Left renal pelvis (tissue), 4 donors: Measurements from ENCODE around the gene OMG. TPM values are rescaled to one million over a fixed set of nuclear protein-coding genes. Genes with fewer than 3 reads are reported as not detected.
"Not testable (repeated sequence)": the region's sequence is repeated elsewhere in the genome, so short reads cannot be mapped to it uniquely, and the experiment has no call there.

Source experiments
- DNase-seq, 4 donors: peaks; one replicate each; pipeline ENCODE4 v3.0.0-alpha.2; 2013; ENCODE audit warnings: low read depth in 4 of 4, low spot score in 3 of 4
- polyA plus RNA-seq, 4 donors: library from polyadenylated mRNA; unstranded; fragments of 120-200 nt; gene quantifications; one replicate each; pipeline ENCODE4 v1.2.1, GENCODE V29; 2013; ENCODE audit not compliant: insufficient read length in 4 of 4

Gene OMG
- polyA plus RNA-seq, 4 donors, result 0.14 to 0.26 (median 0.16) TPM

DNA sequence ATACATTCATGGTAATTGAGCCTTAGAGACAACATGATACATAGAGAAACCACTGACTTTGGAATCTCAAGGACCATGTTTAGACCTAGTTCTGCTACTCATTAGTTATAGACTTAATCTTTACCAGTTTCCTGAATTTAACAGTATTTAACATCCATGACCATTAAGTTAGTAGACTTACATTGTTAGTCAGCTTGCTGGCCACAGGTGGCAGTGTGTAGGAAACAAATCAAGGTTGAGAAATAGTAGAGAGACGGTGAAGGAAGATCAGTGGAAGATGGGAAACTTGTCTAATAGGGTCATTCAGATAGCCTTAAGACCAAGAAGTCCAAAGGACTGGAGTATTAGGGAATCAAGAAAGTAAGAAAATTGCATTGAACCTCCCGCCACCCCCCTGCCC, 31.0 kb downstream of the OMG start:
- DNase-seq, result no peak

DNA sequence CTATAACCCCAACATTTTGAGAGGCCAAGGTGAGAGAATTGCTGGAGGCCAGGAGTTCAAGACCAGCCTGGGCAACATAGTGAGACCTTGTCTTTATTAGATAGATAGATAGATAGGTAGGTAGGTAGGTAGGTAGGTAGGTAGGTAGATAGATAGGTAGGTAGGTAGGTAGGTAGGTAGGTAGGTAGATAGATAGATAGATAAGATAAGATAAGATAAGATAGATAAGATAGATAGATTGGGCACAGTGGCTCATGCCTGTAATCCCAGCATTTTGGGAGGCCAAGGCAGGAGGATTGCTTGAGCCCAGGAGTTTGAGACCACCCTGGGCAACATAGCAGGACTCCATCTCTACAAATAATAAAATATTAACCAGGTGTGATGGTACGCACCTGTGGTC, 34.1 kb downstream of the OMG start:
- not testable (repeated sequence) for DNase-seq

DNA sequence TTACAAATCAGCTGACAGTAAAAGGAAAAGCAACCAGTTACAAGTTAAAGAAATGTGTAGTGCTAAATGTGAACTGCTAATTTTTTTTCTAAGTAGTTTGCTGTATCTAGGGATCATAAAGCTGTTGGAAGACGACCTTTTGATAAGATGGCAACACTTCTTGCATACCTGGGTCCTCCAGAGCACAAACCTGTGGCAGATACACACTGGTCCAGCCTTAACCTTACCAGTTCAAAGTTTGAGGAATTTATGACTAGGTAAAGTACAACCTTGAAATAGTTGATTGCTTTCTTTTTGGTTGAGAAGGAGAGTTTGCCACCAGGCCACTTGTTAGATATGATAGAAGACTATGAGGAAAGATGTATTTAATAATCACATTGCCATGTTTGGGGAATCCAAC, 35.4 kb downstream of the OMG start:
- no peak for DNase-seq

DNA sequence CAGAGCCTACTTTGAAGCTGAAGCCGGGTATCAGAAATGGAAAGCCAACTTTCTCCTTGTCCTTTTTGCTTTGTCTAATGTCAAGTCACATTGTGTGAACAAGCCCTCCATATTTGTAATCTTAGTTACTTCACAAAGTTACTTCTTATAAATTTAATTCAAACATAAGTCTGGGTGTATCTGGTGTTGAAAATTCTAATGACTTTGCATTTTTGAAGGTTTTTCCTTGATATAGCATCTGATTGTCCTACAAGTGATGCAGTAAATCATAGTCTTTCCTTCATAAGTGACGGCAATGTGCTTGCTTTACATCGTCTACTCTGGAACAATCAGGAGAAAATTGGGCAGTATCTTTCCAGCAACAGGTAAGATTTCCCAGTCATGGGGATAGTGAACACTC, 36.9 kb downstream of the OMG start:
- DNase-seq, result no peak

DNA sequence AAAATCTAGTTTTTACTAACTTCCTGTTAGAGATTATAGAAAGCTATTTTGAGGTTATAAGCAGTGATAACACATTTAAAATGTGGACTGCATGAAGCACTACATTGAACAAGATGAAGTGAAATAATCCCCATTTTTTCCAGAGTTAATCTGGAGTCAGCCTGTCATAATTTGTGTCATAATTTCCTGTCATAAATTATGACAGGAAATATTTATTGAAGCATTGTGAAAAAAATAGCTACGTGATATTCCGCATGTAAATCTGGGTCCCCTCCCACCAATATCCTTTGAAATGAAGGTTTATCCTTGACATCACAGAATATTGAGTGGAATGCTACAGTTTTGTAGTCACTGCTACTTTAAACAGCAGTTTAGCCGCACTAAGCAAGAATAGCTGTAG, 40.1 kb downstream of the OMG start:
- no peak for DNase-seq

DNA sequence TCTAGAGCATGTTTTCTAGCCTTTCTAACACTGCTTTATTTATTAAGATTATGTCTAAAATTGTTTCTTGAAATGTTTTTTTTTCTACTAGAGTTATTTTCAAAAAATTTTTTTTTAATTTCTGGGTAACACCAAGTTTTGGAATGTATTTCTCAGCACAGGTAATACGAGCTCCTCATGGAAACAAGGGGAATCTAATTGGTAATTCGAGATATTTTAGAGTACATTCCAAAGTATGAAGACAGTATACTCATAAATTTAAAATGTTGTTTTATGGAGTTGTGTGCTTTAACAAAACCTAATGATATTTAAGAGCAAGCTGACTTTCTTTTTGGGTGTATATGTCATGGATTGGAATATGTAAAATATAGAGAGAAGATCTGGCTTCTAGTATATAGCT, 42.4 kb downstream of the OMG start:
- DNase-seq, result no peak

DNA sequence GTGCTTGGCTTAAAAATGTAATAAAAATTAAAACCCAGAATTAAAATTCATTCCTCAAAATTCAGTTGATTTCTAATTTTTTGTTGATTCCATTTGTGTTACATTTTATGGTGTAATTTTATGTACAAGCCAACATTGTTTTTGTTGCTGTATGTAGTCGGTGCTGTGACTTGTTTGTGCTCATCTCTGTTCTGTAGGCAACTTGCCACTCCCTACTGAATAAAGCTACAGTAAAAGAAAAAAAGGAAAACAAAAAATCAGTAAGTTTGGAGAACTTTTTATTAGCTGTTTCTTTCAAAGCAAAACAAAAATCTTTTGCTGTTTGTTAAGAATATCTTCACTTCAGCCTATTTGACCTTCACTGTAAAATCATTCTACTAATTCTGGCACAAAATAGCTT, 44.3 kb downstream of the OMG start:
- DNase-seq, result no peak

DNA sequence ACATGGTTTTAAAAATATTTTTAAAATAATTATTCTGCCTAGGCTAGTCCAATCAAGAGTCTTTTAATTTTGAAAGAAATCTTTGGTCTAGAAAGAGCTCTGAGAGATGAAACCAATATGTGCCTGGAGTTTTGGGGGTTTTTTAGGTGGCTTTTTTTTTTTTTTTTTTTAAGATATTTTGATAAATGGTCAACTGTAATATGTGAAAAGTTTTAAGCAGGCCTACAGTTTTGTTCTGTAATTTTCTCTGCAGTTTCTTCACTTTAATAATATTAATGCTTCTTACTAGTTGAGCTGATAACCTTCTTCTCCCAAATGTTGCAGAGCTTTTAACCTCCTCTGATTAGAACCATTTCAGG, 45.1 kb downstream of the OMG start:
- no peak for DNase-seq

DNA sequence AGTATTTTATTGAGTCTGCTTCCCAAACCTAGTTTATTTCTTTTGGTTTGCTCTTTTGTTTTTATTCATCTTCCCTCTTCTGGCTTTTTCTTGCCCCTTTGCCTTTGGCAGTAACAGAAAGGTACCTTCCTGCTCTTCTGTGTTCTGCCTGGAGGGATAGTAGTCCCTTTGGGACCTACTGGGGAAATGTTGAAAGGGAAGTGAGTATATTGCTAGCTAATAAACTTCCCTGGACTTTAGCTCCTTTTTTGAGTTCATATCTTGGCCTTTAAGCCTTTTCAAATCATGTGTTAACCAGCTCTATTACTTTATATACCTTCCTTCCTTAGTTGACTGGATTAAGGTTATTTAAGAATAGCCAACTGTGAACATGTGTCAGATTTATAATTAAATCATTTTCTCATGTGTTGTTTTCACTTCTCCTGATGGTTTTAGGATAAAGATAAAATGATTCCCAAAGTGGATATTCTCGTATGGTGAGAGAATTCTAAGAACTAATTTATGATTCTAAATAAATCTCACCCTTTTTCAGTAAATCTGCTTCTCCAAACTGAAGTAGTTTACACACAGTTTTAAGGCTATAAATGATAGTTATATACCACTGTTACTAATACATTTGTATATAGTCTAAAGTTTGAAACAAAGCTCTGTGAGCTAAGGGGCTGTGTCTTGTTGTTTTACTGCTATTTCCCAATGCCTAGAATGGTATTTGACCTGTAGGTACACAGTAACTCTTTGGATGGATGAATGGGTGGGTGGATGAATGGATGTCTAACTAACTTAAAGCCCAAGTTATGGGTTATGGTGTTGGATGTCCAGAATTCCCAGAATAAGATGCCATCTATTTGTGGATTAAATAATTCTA, 45.7 kb downstream of the OMG start:
- DNase-seq, result no peak

DNA sequence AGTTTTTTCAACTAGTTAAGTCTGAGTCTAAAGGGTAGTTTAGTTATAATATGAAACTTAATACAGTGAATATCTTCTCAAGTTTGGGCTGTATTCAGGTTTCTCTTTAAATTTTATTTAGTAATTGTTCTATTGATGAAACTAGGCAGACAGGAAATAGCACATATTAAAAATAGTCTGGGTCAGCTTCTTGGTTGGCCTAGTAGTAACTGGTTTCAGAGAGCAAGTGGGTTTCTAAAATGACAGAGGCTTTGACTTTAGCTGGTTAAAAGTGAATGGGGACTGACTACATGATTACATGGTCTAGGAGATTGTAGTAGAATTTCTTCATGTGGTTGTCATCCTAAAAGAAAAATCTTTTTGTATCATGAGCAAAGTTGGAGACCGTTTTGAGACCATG, 46.8 kb downstream of the OMG start:
- no peak for DNase-seq

DNA sequence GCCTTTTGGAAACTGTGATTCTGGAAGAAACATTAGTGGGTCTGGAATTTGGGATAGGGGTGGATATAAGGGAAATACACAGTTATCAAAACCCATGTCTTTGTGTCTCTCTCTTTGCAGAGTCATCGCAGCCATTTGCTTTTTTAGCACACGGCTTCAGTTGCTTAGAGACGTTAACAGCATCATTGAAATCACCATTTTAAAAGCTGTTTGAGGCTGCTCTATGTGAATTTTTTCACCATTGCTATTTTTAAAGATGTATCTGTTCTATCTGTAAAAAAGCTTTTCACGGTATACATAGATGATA, 47.3 kb downstream of the OMG start:
- DNase-seq, result no peak

DNA sequence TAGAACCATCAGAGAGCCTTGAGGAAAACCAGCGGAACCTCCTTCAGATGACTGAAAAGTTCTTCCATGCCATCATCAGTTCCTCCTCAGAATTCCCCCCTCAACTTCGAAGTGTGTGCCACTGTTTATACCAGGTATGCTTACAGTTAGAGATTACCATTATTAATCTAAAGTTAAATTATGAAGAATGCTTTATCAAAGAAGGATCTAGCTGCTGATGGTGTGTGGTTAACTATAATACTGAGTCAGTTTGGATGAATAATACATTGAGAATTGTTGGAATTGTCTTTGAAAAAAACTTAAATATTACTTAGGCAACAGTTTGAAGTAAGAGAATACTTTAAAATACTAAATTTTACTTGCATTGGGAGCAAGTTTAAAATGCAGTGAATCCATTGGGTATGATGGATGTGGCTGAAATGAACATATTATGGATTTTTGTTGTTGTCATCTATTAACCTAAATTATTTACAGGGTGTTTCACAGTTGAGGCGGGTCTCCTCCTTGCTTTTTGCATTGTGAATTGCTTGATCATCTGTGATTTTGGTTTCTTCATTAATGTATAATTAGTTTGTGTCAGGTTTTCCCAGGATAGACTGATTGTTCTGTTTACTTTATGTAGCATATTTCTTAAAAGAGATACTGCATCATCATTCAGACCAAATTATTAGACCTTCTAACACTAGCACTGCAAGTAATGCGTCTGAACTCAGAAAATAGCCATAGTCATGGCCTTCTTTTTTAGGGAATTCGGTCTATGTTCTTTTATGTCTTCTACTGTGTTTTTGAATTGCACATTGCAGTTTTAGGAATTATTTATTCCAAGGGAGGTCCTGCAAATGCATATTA, 47.8 kb downstream of the OMG start:
- no peak for DNase-seq

Other genes starting within 250 kb of the OMG start
- gene NF1, start 202.3 kb downstream of the OMG start, polyA plus RNA-seq, result 10 to 100 TPM; 38.3 to 46.2 (median 41.9) TPM
- 1 to 10 TPM; 1.4 to 5.9 (median 2.8) TPM for gene EVI2B, start 16.8 kb upstream of the OMG start, polyA plus RNA-seq
- gene EVI2A, start 24.4 kb upstream of the OMG start, polyA plus RNA-seq, result 1 to 10 TPM; 1.4 to 3.7 (median 1.4) TPM
- 10 to 100 TPM in 3 of 4 donors, 1 to 10 TPM in 1; 1.2 to 16.5 (median 15.0) TPM for gene RAB11FIP4, start 94.4 kb upstream of the OMG start, polyA plus RNA-seq